ENCODE measurements around the gene TFB1M.
"Not testable (repeated sequence)": the region's sequence is repeated elsewhere in the genome, so short reads cannot be mapped to it uniquely, and the experiment has no call there.

TFB1M gene

DNA sequence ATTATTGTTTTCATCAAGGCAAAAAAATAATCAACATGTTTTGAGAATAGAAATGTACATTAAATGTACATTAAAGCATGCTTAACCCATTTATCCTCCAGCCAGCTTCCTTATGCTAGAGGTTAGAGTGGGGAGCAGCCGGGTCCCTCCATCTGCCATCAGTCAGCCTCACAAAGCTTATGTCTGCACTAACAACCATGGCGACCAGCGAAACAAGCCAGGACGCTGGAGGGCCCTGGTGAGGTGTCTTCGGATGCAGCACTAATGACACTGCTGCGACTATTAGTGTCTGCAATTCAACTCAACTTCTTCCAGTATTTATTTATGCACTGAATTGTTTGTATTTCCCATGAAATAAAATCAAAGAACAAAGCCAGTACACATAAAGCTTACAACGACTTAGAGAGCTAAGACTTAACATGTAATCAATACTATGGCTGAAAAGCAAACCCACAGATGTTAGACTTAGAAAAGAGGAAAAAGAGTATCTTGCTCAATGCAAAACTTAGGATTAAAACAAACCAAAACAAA, 43.7 kb downstream of the TFB1M start:
- H3K27ac ChIP-seq (ENCODE audit: low read depth, low read length, poor library complexity, severe bottlenecking) = no peak overlapping the region
- H3K4me2 ChIP-seq (ENCODE audit: low read length) = no peak overlapping the region
- no peak overlapping the region for H2AFZ ChIP-seq (ENCODE audit: low read length)
- peaks cover 46% of the 10 kb centered on the region for H3K36me3 ChIP-seq (ENCODE audit: insufficient read depth, low read length)
- H3K27me3 ChIP-seq (ENCODE audit: insufficient read depth, low read length) = no peaks in the 10 kb centered on the region
- no peaks in the 10 kb centered on the region for H3K79me2 ChIP-seq (ENCODE audit: insufficient read depth, low read length)
- TF ChIP-seq EZH2 (IDR thresholded peaks at IDR 0.05; ENCODE audit: borderline replicate concordance, low read length) = no peak
- TF ChIP-seq, protein P1, sequence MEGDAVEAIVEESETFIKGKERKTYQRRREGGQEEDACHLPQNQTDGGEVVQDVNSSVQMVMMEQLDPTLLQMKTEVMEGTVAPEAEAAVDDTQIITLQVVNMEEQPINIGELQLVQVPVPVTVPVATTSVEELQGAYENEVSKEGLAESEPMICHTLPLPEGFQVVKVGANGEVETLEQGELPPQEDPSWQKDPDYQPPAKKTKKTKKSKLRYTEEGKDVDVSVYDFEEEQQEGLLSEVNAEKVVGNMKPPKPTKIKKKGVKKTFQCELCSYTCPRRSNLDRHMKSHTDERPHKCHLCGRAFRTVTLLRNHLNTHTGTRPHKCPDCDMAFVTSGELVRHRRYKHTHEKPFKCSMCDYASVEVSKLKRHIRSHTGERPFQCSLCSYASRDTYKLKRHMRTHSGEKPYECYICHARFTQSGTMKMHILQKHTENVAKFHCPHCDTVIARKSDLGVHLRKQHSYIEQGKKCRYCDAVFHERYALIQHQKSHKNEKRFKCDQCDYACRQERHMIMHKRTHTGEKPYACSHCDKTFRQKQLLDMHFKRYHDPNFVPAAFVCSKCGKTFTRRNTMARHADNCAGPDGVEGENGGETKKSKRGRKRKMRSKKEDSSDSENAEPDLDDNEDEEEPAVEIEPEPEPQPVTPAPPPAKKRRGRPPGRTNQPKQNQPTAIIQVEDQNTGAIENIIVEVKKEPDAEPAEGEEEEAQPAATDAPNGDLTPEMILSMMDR (IDR thresholded peaks at IDR 0.05; ENCODE audit: low read length) = no peak
- no peaks in the 10 kb centered on the region for H4K20me1 ChIP-seq (ENCODE audit: insufficient read depth, low read length)
- H3K9me3 ChIP-seq (ENCODE audit: low read length) = no peaks in the 10 kb centered on the region
- no peak overlapping the region for H3K9ac ChIP-seq (ENCODE audit: low read length)
- H3K4me1 ChIP-seq (ENCODE audit: insufficient read depth, low read length, severe bottlenecking) = no peaks in the 10 kb centered on the region
- no peaks in the 10 kb centered on the region for H3F3A ChIP-seq (ENCODE audit: insufficient read depth, low read length)
- no peaks in the 10 kb centered on the region for H3K9me2 ChIP-seq (ENCODE audit: low read depth, low read length)
- H3K4me3 ChIP-seq (ENCODE audit: low read depth, low read length, poor library complexity, severe bottlenecking) = no peak overlapping the region

DNA sequence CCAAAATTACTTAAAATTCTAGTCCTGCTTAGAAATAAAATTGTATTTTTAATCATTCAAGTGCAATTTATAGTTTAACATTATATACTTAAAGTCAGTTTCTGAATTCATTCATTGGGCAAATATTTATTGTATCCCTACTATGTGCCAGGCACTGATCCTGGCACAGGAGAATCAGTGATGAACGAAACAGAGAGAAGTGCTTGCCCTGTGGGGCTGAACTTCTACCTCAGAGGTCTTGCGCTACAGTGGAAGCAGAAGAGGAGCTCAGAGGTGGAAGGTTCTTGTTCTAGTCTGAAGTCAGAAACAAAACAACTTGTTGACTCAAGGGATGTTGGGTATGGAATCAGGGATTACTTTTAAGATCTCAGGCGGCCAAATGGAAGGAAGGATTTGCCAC, 44.5 kb downstream of the TFB1M start:
- no peak overlapping the region for H2AFZ ChIP-seq (ENCODE audit: low read length)
- H3K27me3 ChIP-seq (ENCODE audit: insufficient read depth, low read length) = no peaks in the 10 kb centered on the region
- peaks cover 45% of the 10 kb centered on the region for H3K36me3 ChIP-seq (ENCODE audit: insufficient read depth, low read length)
- H3K4me2 ChIP-seq (ENCODE audit: low read length) = no peak overlapping the region
- no peaks in the 10 kb centered on the region for H4K20me1 ChIP-seq (ENCODE audit: insufficient read depth, low read length)
- no peak overlapping the region for H3K27ac ChIP-seq (ENCODE audit: low read depth, low read length, poor library complexity, severe bottlenecking)
- H3F3A ChIP-seq (ENCODE audit: insufficient read depth, low read length) = no peaks in the 10 kb centered on the region
- H3K4me3 ChIP-seq (ENCODE audit: low read depth, low read length, poor library complexity, severe bottlenecking) = no peak overlapping the region
- H3K9ac ChIP-seq (ENCODE audit: low read length) = no peak overlapping the region
- H3K9me2 ChIP-seq (ENCODE audit: low read depth, low read length) = no peaks in the 10 kb centered on the region
- TF ChIP-seq EZH2 (IDR thresholded peaks at IDR 0.05; ENCODE audit: borderline replicate concordance, low read length) = no peak
- no peaks in the 10 kb centered on the region for H3K79me2 ChIP-seq (ENCODE audit: insufficient read depth, low read length)
- no peaks in the 10 kb centered on the region for H3K9me3 ChIP-seq (ENCODE audit: low read length)
- H3K4me1 ChIP-seq (ENCODE audit: insufficient read depth, low read length, severe bottlenecking) = no peaks in the 10 kb centered on the region

DNA sequence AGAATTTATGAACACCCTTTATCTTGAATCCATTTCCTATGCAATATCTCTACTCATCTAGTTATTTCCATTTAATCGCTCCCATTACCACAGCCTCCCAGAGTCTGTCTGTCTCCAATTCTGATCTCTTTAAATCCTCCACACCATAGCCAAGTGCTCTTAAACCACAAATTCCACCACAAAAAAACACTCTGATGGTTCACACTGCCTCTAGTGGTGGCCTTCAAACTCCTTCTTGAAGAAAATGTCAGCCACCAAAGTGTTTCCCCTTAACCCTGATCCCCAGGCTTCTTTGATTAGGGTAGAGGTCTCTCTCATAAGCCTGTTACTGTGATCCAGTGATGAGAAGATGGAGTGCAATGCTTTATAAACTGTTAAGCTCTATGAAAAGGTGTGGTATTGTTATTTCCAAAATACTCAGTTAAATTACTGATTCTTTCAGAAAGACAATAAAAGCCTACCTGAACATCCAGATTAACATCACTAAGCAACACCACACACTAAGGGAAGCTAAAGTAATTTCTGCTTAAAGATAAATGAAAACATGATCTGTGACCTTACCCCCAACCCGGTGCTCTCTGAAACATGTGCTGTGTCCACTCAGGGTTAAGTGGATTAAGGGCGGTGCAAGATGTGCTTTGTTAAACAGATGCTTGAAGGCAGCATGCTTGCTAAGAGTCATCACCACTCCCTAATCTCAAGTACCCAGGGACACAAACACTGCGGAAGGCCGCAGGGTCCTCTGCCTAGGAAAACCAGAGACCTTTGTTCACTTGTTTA, 46.0 kb downstream of the TFB1M start:
- not testable (repeated sequence) for H3K27me3 ChIP-seq (ENCODE audit: insufficient read depth, low read length); H3K4me2 ChIP-seq (ENCODE audit: low read length); H2AFZ ChIP-seq (ENCODE audit: low read length); H3K79me2 ChIP-seq (ENCODE audit: insufficient read depth, low read length); H3K4me3 ChIP-seq (ENCODE audit: low read depth, low read length, poor library complexity, severe bottlenecking); H3F3A ChIP-seq (ENCODE audit: insufficient read depth, low read length); H3K4me1 ChIP-seq (ENCODE audit: insufficient read depth, low read length, severe bottlenecking); H3K27ac ChIP-seq (ENCODE audit: low read depth, low read length, poor library complexity, severe bottlenecking); H3K9ac ChIP-seq (ENCODE audit: low read length); H4K20me1 ChIP-seq (ENCODE audit: insufficient read depth, low read length); H3K9me2 ChIP-seq (ENCODE audit: low read depth, low read length); H3K9me3 ChIP-seq (ENCODE audit: low read length)
- peaks cover 46% of the 10 kb centered on the region for H3K36me3 ChIP-seq (ENCODE audit: insufficient read depth, low read length)
- TF ChIP-seq, protein P1 (IDR thresholded peaks at IDR 0.05; ENCODE audit: low read length) = peak; percentile 61

DNA sequence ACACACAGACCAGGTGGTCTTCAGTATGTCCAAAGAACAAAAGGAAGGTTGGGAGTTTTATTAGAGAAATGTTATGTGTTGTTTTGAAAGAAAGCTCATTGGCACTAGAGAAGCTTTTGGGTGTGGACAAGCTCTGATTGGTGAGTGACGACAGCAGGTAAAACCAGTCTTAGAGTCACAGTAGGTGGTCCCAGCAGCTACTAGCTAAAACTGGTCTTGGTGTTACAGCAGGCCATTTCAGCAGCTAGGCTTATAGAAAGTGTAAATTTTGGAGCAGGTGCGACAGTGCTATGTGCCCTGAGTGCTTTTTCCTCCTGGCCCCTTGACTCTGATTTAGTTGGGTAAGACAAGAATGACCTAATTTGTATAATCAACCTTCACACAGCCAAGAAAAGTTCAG, 46.9 kb downstream of the TFB1M start:
- Histone ChIP-seq H4K20me1 (ENCODE audit: insufficient read depth, low read length) (no peaks in the 10 kb centered on the region), H3K4me2 (ENCODE audit: low read length) (no peak overlapping the region), H3K4me1 (ENCODE audit: insufficient read depth, low read length, severe bottlenecking) (no peaks in the 10 kb centered on the region), H3K36me3 (ENCODE audit: insufficient read depth, low read length) (peaks cover 39% of the 10 kb centered on the region), H3K9me2 (ENCODE audit: low read depth, low read length) (no peaks in the 10 kb centered on the region), H3K9ac (ENCODE audit: low read length) (no peak overlapping the region), H3K79me2 (ENCODE audit: insufficient read depth, low read length) (no peaks in the 10 kb centered on the region), H3F3A (ENCODE audit: insufficient read depth, low read length) (no peaks in the 10 kb centered on the region), H2AFZ (ENCODE audit: low read length) (no peak overlapping the region), H3K27ac (ENCODE audit: low read depth, low read length, poor library complexity, severe bottlenecking) (no peak overlapping the region), H3K9me3 (ENCODE audit: low read length) (no peaks in the 10 kb centered on the region), H3K27me3 (ENCODE audit: insufficient read depth, low read length) (no peaks in the 10 kb centered on the region), H3K4me3 (ENCODE audit: low read depth, low read length, poor library complexity, severe bottlenecking) (no peak overlapping the region)
- TF ChIP-seq EZH2 (IDR thresholded peaks at IDR 0.05; ENCODE audit: borderline replicate concordance, low read length) = no peak
- TF ChIP-seq, protein P1 (IDR thresholded peaks at IDR 0.05; ENCODE audit: low read length) = no peak

Data from OCI-LY1 (cell line).